NCI-H2029 treated with DMSO at 0.1 percent for 48 hours (cell line): ENCODE data around the gene ISLR.

Experiments
- DNase-seq: peaks from one replicate; lab custom pipeline; 2025; lab: John Stamatoyannopoulos, UW

ISLR gene, protein sequence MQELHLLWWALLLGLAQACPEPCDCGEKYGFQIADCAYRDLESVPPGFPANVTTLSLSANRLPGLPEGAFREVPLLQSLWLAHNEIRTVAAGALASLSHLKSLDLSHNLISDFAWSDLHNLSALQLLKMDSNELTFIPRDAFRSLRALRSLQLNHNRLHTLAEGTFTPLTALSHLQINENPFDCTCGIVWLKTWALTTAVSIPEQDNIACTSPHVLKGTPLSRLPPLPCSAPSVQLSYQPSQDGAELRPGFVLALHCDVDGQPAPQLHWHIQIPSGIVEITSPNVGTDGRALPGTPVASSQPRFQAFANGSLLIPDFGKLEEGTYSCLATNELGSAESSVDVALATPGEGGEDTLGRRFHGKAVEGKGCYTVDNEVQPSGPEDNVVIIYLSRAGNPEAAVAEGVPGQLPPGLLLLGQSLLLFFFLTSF

GRCh38 chr15:74173380-74174218 lies at the start of gene ISLR:
Gene ISLR (plus strand): TSS chr15:74173710. CDS start chr15:74174859, 1,149 bp downstream.
- DNase-seq = no peak

GRCh38 chr15:74124196-74124595 lies 49.3 kb upstream of the ISLR start:
- no peak for DNase-seq

DNA sequence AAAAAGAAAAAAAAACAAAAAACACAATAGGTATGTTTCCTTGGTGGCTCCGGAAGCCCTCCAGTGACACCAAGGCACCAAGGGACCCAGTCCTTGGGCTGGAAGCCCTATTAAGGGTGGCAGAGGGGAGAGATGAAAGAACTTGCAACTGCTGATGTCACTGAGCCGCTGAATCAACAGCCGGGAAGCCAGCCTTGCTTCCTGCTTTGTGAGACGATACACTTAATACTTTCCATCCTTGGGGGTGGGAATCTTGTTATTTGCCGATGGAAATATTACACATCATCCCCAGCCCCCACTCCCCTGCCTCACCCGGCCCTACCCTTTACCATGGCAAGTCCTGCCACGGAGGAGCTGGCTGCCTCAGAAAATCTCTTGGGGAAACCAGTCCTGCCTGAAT lies 48.8 kb upstream of the ISLR start:
- no peak for DNase-seq

DNA sequence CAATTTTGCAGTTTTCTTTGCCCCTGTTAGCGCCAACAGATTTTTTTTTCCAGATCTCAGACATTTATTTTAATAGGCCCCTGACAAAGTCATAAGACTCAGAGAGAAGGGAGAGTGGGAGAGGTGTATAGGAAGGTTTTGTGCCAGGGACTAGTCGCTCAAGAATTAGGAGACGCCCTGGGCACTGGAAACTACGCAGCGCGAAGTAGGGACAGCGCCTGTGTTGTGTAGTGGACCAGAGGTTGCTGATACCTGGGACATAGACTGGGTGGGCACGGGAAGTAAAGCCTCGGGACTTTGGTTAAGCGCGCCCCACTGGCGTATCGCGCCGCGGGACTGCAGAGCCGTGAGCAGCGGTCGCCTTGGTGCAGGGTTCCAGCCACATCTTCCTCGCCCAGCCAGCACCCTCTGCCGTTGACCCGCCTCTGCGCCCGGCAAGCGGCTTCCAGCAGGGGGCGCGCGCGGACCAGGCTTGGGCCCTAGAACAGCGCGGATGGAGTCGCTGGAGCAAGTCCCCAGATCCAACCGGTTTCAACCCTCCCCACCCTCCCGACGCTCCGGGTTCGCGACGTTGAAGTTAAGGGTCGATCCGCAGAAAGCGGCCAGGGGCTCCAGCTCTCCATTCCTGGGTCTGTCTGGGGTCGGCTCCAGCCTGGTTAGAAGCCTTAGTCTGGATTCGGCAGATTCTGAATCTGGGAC lies 46.1 kb upstream of the ISLR start:
- DNase-seq = no peak

- DNase-seq = no peak
Observed at GRCh38 chr15:74127954-74128784, 45.3 kb upstream of the ISLR start.

- no peak for DNase-seq
Observed at GRCh38 chr15:74128785-74129585, 44.5 kb upstream of the ISLR start.

DNA sequence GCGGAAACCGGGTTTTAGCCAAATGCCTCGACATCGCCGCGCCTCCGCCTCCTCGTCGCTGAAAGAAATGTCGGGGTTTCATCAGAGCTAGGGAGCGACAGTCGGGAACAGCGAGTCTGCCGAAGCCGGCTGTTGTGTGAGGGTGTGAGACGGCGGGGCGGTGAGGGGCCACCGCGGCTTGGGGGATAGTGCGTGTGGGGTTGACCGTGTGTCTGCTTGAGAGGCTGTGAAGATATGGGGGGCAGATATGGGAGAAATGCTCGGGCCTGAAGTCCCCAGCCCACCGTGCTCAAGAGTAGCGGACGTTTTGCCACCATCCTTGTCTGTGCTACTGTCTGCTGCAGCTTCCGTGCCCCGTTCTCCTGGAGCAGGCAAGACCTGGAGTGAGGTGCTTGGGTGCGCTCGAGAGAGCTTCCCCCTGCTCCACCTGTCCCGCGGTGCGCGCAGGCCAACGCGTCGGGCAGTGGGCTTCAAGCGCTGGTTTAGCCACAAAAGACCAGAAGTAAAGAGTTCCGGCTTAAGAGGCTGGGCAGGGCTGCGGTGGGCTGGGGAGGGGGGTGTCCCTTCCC lies 43.8 kb upstream of the ISLR start:
- no peak for DNase-seq

- DNase-seq = no peak
Observed at GRCh38 chr15:74130155-74130848, 43.2 kb upstream of the ISLR start, which contains the start of gene ISLR2. Gene ISLR2 (plus strand): TSS chr15:74130586. CDS start chr15:74132755, 2,169 bp downstream.

GRCh38 chr15:74130849-74131627 lies 42.5 kb upstream of the ISLR start:
- no peak for DNase-seq

- no peak for DNase-seq
Observed at GRCh38 chr15:74131628-74132413, 41.7 kb upstream of the ISLR start.

DNA sequence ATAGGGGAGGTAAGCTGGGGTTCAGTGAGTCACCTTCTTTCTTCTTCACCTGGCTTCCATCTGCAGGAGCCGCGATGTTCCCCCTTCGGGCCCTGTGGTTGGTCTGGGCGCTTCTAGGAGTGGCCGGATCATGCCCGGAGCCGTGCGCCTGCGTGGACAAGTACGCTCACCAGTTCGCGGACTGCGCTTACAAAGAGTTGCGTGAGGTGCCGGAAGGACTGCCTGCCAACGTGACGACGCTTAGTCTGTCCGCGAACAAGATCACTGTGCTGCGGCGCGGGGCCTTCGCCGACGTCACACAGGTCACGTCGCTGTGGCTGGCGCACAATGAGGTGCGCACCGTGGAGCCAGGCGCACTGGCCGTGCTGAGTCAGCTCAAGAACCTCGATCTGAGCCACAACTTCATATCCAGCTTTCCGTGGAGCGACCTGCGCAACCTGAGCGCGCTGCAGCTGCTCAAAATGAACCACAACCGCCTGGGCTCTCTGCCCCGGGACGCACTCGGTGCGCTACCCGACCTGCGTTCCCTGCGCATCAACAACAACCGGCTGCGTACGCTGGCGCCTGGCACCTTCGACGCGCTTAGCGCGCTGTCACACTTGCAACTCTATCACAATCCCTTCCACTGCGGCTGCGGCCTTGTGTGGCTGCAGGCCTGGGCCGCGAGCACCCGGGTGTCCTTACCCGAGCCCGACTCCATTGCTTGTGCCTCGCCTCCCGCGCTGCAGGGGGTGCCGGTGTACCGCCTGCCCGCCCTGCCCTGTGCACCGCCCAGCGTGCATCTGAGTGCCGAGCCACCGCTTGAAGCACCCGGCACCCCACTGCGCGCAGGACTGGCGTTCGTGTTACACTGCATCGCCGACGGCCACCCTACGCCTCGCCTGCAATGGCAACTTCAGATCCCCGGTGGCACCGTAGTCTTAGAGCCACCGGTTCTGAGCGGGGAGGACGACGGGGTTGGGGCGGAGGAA lies 40.5 kb upstream of the ISLR start:
- DNase-seq = no peak

DNA sequence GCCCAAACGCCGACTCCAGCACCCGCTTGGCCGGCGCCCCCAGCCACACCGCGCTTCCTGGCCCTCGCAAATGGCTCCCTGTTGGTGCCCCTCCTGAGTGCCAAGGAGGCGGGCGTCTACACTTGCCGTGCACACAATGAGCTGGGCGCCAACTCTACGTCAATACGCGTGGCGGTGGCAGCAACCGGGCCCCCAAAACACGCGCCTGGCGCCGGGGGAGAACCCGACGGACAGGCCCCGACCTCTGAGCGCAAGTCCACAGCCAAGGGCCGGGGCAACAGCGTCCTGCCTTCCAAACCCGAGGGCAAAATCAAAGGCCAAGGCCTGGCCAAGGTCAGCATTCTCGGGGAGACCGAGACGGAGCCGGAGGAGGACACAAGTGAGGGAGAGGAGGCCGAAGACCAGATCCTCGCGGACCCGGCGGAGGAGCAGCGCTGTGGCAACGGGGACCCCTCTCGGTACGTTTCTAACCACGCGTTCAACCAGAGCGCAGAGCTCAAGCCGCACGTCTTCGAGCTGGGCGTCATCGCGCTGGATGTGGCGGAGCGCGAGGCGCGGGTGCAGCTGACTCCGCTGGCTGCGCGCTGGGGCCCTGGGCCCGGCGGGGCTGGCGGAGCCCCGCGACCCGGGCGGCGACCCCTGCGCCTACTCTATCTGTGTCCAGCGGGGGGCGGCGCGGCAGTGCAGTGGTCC lies 39.7 kb upstream of the ISLR start:
- DNase-seq = no peak

DNA sequence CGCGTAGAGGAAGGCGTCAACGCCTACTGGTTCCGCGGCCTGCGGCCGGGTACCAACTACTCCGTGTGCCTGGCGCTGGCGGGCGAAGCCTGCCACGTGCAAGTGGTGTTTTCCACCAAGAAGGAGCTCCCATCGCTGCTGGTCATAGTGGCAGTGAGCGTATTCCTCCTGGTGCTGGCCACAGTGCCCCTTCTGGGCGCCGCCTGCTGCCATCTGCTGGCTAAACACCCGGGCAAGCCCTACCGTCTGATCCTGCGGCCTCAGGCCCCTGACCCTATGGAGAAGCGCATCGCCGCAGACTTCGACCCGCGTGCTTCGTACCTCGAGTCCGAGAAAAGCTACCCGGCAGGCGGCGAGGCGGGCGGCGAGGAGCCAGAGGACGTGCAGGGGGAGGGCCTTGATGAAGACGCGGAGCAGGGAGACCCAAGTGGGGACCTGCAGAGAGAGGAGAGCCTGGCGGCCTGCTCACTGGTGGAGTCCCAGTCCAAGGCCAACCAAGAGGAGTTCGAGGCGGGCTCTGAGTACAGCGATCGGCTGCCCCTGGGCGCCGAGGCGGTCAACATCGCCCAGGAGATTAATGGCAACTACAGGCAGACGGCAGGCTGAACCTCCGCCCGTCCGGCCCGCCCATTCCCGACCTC lies 39.0 kb upstream of the ISLR start:
- DNase-seq = no peak

DNA sequence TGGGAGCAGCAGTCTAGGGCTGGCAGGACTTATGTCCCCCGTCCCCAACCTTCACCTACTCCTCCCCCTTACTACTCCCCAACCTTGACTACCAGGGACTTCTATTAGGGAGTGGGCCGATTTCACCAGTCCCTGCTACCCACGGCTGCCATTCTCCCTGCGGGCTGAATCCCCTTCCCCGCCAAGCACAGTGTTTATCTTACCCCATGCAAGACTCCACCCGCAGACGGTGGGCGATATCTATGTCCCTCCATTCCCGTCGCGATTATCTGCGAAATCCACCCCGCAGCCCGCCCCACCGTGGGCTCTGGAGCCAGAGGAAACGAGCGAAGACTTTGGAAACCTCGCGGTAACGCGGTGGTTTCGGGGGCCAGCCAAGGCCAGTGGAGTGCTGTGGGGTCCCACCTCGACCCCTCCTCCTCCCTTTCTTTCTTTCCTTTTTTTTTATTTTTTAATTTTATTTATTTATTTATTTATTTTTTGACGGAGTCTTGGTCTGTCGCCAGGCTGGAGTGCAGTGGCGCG lies 38.4 kb upstream of the ISLR start:
- no peak for DNase-seq

DNA sequence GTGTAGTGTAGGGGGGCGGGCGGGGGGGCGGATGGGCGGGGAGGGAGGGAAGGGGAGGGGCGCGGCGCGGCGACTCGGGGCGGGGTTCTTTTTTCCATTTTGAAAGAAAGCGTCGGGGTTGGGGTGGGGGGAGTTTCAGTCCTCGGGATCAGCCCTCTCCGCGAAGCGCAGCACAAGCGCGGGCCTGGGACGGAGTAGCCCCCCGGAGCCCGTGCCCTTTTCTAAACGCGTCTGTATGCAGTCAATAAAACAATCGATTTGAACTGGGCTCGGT lies 37.0 kb upstream of the ISLR start:
- DNase-seq = no peak
